Gastroesophageal sphincter (tissue), 3 donors: ENCODE data around the gene GADL1.

ENCODE experiments used
- EP300 ChIP-seq: sonication (generic); formaldehyde crosslinking; IDR thresholded peaks from one replicate; pipeline ENCODE4 v1.6.1; 2017; ENCODE audit warnings: antibody characterized with exemption, mild to moderate bottlenecking
- TF ChIP-seq, protein P1 (sequence below), 4 experiments: fragments of 200-600 bp in 2 of 4; fragments of 450-650 bp in 2 of 4; sonication (generic) in 1 of 4; IDR thresholded peaks; one replicate each; pipeline ENCODE4 v1.5.1; 2017 to 2019; ENCODE audit warnings: antibody characterized with exemption in 4 of 4, mild to moderate bottlenecking in 2 of 4, moderate library complexity in 2 of 4

- TF ChIP-seq, protein P1, sequence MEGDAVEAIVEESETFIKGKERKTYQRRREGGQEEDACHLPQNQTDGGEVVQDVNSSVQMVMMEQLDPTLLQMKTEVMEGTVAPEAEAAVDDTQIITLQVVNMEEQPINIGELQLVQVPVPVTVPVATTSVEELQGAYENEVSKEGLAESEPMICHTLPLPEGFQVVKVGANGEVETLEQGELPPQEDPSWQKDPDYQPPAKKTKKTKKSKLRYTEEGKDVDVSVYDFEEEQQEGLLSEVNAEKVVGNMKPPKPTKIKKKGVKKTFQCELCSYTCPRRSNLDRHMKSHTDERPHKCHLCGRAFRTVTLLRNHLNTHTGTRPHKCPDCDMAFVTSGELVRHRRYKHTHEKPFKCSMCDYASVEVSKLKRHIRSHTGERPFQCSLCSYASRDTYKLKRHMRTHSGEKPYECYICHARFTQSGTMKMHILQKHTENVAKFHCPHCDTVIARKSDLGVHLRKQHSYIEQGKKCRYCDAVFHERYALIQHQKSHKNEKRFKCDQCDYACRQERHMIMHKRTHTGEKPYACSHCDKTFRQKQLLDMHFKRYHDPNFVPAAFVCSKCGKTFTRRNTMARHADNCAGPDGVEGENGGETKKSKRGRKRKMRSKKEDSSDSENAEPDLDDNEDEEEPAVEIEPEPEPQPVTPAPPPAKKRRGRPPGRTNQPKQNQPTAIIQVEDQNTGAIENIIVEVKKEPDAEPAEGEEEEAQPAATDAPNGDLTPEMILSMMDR (IDR thresholded peaks at IDR 0.05) = no peak
- TF ChIP-seq EP300 = no peak
These were observed 3.6 kb downstream of the GADL1 start for GRCh38 chr3:30890907-30891306.
